GM04504 (cell line): ENCODE data around the gene MINDY3.

Experiments
- DNase-seq: peaks from one replicate; pipeline ENCODE4 v3.0.0-alpha.2; 2012; ENCODE audit warnings: low read depth

MINDY3 gene

DNA sequence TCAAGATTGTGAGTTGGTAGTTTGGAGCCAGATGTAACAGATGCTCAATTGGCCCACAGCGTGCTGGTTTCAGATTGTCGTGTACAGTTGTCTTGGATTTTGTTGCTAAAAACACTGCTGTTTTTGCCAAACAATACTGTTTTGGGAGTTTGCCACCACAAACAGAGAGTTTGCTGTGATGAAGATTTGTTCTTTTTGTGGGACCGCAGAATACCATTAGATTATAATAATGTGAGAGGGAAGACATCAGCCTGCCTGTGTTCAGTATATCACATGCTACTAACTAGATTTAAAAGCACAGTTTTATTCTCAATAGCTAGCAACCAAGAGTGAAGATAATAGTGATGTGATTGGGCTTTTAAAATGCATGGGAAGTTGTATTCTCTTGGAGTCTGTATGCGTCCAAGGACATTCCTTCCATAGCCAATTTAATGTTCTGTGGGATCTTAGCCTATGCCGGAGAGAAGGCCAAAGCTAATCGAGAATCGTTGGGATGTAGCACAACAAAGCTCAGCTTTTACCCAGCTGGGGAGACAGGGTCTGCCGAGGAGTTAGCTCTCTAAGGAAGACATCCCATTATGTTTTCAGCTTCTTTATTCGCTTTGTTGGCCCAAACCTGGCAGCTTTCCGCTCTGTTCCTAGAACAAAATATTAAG lies 121.9 kb downstream of the MINDY3 start:
- peak; percentile 43 for DNase-seq

- DNase-seq, result no peak
These were observed 122.7 kb downstream of the MINDY3 start for GRCh38 chr10:15737656-15738055.

- no peak for DNase-seq
These were observed 124.5 kb downstream of the MINDY3 start for GRCh38 chr10:15735763-15736162.

GRCh38 chr10:15730341-15730740 lies 130.0 kb downstream of the MINDY3 start:
- no peak for DNase-seq

DNA sequence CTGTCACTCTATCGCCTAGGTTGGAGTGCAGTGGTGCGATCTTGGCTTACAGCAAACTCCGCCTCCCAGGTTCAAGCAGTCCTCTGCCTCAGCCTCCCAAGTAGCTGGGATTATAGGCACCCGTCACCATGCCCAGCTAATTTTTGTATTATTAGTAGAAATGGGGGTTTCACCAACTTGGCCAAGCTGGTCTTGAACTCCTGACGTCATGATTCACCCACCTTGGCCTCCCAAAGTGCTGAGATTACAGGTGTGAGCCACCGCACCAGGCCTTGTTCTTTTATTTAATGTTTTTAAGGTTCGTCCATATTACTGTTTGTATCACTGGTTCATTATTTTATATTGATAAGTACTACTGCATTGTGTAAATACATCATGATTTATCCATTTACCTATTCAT lies 130.4 kb downstream of the MINDY3 start:
- DNase-seq, result no peak
